Fibroblast of pulmonary artery (primary cell): ENCODE data around the gene FNDC1.
"Not testable (repeated sequence)": the region's sequence is repeated elsewhere in the genome, so short reads cannot be mapped to it uniquely, and the experiment has no call there.

Experiments
- DNase-seq: peaks from one replicate; pipeline ENCODE4 v3.0.0-alpha.2; 2010; ENCODE audit warnings: low read depth
- H3K4me3 ChIP-seq: replicated peaks from 2 replicates; pipeline ENCODE4 v1.5.1; 2011; ENCODE audit warnings: low read depth, mild to moderate bottlenecking, control low read depth, low read length, moderate library complexity
- CTCF ChIP-seq: IDR thresholded peaks from 2 replicates; pipeline ENCODE4 v1.5.1; 2011; ENCODE audit warnings: mild to moderate bottlenecking, control low read depth, low read length, inconsistent platforms; ENCODE audit errors: missing control alignments

Gene FNDC1

GRCh38 chr6:159169193-159169555 is at the start of gene FNDC1:
Gene FNDC1 (plus strand): TSS chr6:159169400. CDS start chr6:159169597, 197 bp downstream.
- H3K4me3 ChIP-seq: peak within 1 kb of the TSS; percentile 34
- DNase-seq: no peak
- TF ChIP-seq CTCF: no peak

DNA sequence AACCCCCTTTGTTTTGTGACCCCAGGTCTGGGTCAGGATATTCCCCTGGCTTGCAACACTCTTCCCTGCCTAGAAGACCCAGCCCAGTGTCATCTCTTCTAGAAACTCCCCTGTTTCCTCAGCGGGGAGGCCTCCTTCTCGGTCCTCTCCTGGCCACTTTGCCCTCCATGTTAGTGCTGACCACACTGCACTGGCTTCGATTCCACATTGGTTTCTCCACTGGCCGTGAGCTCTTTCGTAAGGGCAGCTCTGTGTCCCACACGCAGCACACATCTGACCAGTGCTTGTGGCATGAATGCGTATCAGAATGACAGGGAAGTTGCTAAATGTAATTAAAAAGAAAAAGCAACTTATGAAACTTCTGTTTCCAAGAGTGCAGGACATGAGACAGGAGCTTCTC is 49.4 kb upstream of the FNDC1 start:
- no peak for TF ChIP-seq CTCF
- no peak overlapping the region for H3K4me3 ChIP-seq
- no peak for DNase-seq

DNA sequence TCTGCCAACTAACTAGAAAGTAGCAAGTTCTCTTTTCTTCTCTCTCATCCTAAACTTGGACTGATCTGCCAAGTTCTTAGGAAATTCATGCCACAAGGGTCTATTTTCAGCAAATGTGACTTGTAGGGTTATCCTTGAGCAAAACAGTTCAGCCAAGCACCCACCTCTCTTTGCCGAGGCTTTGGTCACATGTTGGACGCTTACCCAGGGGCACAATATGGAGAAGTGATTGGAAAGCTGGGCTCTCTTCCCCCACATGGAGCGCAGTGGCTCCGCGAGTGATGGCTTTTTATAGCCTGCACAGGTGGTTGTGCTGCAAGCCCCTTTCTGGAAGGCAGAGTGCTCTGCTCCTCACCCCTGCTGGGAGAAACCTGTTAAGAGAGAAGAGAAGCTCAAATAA is 47.7 kb upstream of the FNDC1 start:
- no peak overlapping the region for H3K4me3 ChIP-seq
- DNase-seq: no peak
- no peak for TF ChIP-seq CTCF

- DNase-seq: no peak
- no peak overlapping the region for H3K4me3 ChIP-seq
- TF ChIP-seq CTCF: no peak
Measured at GRCh38 chr6:159122453-159122852, 46.7 kb upstream of the FNDC1 start.

- DNase-seq, H3K4me3 ChIP-seq: not testable (repeated sequence)
Measured at GRCh38 chr6:159123831-159124230, 45.4 kb upstream of the FNDC1 start.

DNA sequence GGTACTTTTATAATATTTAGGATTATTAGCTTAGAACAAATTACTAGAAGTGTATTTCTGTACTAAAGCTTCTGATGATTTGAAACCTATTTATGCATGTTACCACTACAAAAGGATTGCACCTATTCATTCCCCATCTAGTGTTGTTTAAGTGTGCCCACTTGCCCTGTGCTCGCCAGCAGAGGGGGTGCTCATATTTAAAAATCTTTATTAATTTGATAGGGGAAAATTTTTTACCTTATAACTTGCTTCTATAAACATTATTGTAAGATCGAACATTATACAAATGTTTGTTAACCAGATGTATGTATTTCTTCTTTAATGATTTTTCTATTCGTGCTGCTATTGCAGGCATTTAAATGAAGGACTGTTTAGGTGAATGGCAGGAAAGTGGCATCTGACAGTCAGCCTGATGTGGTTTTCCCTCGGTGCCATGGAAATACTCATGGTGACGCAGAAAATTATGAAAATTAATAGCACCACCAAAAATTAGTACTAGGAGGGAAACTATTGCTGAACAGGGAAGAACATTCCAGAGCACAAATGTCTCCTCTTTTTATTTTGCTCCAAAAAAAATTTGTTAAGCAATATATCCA is 44.1 kb upstream of the FNDC1 start:
- no peak for DNase-seq
- peak; percentile 33 for TF ChIP-seq CTCF
- H3K4me3 ChIP-seq: no peak overlapping the region

DNA sequence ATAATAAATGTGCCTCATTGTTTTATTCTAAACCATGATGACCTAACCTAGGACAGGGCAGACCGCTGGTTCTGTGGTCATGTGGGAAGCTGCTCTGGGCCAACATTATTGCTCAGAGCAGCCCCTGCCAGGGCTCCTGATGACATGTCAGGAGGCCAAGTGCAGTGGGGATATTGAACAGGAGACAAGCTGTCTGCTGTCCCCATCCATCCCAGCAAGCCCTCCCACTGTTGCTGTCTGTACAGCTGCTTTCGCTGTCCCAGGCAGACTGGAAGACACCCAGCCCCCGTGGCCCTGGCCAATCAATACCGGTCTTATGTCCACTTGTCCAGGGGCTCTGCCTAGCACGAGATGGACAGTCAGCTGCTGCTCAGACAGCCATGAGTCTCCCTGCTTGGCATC is 43.2 kb upstream of the FNDC1 start:
- no peak for DNase-seq
- no peak overlapping the region for H3K4me3 ChIP-seq
- TF ChIP-seq CTCF: no peak

GRCh38 chr6:159126590-159126989 is 42.6 kb upstream of the FNDC1 start:
- DNase-seq: no peak
- no peak for TF ChIP-seq CTCF

More at GRCh38 chr6:159126590-159126989, 42.6 kb upstream of the FNDC1 start:
- no peak overlapping the region for H3K4me3 ChIP-seq
